ENCODE measurements around the gene P2RX2. TPM values are rescaled to one million over a fixed set of nuclear protein-coding genes. Genes with fewer than 3 reads are reported as not detected.

P2RX2 gene
- total and polyA plus RNA-seq, 2 experiments from 2014 or later: not detected

- H3K36me3 ChIP-seq (replicated peaks; ENCODE audit: insufficient read depth, low read depth): no peaks in the 10 kb centered on the region
Measured at GRCh38 chr12:132570635-132571034, 47.9 kb upstream of the P2RX2 start.

DNA sequence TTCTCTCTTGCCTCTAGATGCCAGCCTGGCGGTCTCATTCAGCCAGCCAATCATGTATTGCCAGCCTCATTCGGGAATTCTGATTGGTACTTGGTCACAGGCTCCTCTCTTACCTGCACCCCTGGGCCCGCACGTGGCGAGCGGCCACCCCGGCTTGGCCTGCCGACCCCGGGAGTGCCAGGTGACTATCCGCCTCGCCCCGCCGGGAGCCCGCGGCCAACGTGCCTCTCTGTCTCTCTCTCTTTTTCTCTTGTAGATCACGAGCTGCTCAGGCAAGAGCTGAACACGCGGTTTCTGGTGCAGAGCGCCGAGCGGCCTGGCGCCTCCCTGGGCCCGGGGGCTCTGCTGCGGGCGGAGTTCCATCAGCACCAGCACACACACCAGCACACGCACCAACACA lies 47.5 kb upstream of the P2RX2 start:
- Histone ChIP-seq H3K9me3 (ENCODE audit: low read depth) (no peaks in the 10 kb centered on the region), H3K27ac (no peak overlapping the region), H3K9me2 (replicated peaks; ENCODE audit: insufficient read depth) (no peaks in the 10 kb centered on the region), H3K79me2 (peaks cover under 1% of the 10 kb centered on the region), H3K4me2 (no peak overlapping the region), H3K36me3 (replicated peaks; ENCODE audit: insufficient read depth, low read depth) (no peaks in the 10 kb centered on the region), H3K27me3 (no peaks in the 10 kb centered on the region), H3K4me1 (ENCODE audit: insufficient read depth) (no peaks in the 10 kb centered on the region), H2AFZ (no peak overlapping the region), H3K4me3 (no peak overlapping the region), H4K20me1 (ENCODE audit: insufficient read depth, poor library complexity, severe bottlenecking) (peaks cover 7% of the 10 kb centered on the region)
- no peak for DNase-seq (ENCODE audit: low spot score)
- WGBS (ENCODE audit: low lambda C conversion rate, missing lambda C conversion rate): 95% methylated on average over 20 of the region's 27 CpGs
- TF ChIP-seq CTCF (IDR thresholded peaks at IDR 0.05; ENCODE audit: poor library complexity) (no peak), EZH2 (IDR thresholded peaks at IDR 0.05; ENCODE audit: borderline replicate concordance) (no peak), EZH2phosphoT487 (IDR thresholded peaks at IDR 0.05; ENCODE audit: low read depth, severe bottlenecking, unreplicated experiment) (no peak)

More at GRCh38 chr12:132570635-132571034, 47.9 kb upstream of the P2RX2 start:
- Histone ChIP-seq H3K4me1 (ENCODE audit: insufficient read depth) (no peaks in the 10 kb centered on the region), H3K9me3 (ENCODE audit: low read depth) (no peaks in the 10 kb centered on the region), H2AFZ (no peak overlapping the region), H3K9me2 (replicated peaks; ENCODE audit: insufficient read depth) (no peaks in the 10 kb centered on the region), H3K4me3 (no peak overlapping the region), H3K27ac (no peak overlapping the region), H4K20me1 (ENCODE audit: insufficient read depth, poor library complexity, severe bottlenecking) (peaks cover 11% of the 10 kb centered on the region), H3K79me2 (peaks cover 4% of the 10 kb centered on the region), H3K4me2 (no peak overlapping the region), H3K27me3 (no peaks in the 10 kb centered on the region)
- TF ChIP-seq CTCF (IDR thresholded peaks at IDR 0.05; ENCODE audit: poor library complexity): no peak
- no peak for TF ChIP-seq EZH2phosphoT487 (IDR thresholded peaks at IDR 0.05; ENCODE audit: low read depth, severe bottlenecking, unreplicated experiment)
- TF ChIP-seq EZH2 (IDR thresholded peaks at IDR 0.05; ENCODE audit: borderline replicate concordance): no peak
- DNase-seq (ENCODE audit: low spot score): no peak
- WGBS (ENCODE audit: low lambda C conversion rate, missing lambda C conversion rate): 98% methylated on average over 23 of the region's 26 CpGs

- TF ChIP-seq EZH2 (IDR thresholded peaks at IDR 0.05; ENCODE audit: borderline replicate concordance) (no peak), EZH2phosphoT487 (IDR thresholded peaks at IDR 0.05; ENCODE audit: low read depth, severe bottlenecking, unreplicated experiment) (no peak), CTCF (IDR thresholded peaks at IDR 0.05; ENCODE audit: poor library complexity) (no peak)
- Histone ChIP-seq H3K4me1 (ENCODE audit: insufficient read depth) (no peaks in the 10 kb centered on the region), H2AFZ (no peak overlapping the region), H3K79me2 (no peaks in the 10 kb centered on the region), H3K4me3 (no peak overlapping the region), H3K27ac (no peak overlapping the region), H3K36me3 (replicated peaks; ENCODE audit: insufficient read depth, low read depth) (no peaks in the 10 kb centered on the region), H4K20me1 (ENCODE audit: insufficient read depth, poor library complexity, severe bottlenecking) (peaks cover 1% of the 10 kb centered on the region), H3K4me2 (no peak overlapping the region), H3K9me2 (replicated peaks; ENCODE audit: insufficient read depth) (no peaks in the 10 kb centered on the region), H3K9me3 (ENCODE audit: low read depth) (no peaks in the 10 kb centered on the region), H3K27me3 (no peaks in the 10 kb centered on the region)
- no peak for DNase-seq (ENCODE audit: low spot score)
- WGBS (ENCODE audit: low lambda C conversion rate, missing lambda C conversion rate): 93% methylated on average over 13 of the region's 20 CpGs
Measured at GRCh38 chr12:132571598-132571997, 47.0 kb upstream of the P2RX2 start.

DNA sequence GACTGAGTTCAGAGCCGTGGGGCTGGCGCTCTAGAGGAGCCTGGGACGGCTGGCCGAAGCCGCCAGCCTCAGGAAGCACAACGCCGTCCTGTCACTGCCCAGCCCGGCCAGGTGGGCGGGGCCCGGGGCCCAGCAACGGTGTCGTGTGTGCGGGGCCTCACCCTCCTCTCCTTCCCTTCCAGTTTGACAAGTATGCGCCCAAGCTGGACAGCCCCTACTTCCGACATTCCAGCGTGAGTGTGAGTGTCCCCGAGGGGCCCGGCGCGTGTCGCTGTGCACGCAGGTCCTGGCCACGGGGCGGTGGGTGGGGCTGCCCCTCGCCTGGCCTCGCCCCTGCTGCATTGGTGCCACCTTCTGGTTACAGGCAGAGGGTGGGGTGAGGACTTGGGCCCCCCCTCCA lies 46.5 kb upstream of the P2RX2 start:
- Histone ChIP-seq H3K4me3 (no peak overlapping the region), H3K36me3 (replicated peaks; ENCODE audit: insufficient read depth, low read depth) (no peaks in the 10 kb centered on the region), H3K9me2 (replicated peaks; ENCODE audit: insufficient read depth) (no peaks in the 10 kb centered on the region), H4K20me1 (ENCODE audit: insufficient read depth, poor library complexity, severe bottlenecking) (no peaks in the 10 kb centered on the region), H2AFZ (no peak overlapping the region), H3K79me2 (no peaks in the 10 kb centered on the region), H3K27me3 (no peaks in the 10 kb centered on the region), H3K4me1 (ENCODE audit: insufficient read depth) (no peaks in the 10 kb centered on the region), H3K27ac (no peak overlapping the region), H3K4me2 (no peak overlapping the region), H3K9me3 (ENCODE audit: low read depth) (no peaks in the 10 kb centered on the region)
- TF ChIP-seq CTCF (IDR thresholded peaks at IDR 0.05; ENCODE audit: poor library complexity) (no peak), EZH2phosphoT487 (IDR thresholded peaks at IDR 0.05; ENCODE audit: low read depth, severe bottlenecking, unreplicated experiment) (no peak), EZH2 (IDR thresholded peaks at IDR 0.05; ENCODE audit: borderline replicate concordance) (no peak)
- 83% methylated on average over 26 of the region's 26 CpGs for WGBS (ENCODE audit: low lambda C conversion rate, missing lambda C conversion rate)
- peak; percentile 41 for DNase-seq (ENCODE audit: low spot score)

Measured in hepatocyte (in vitro differentiated cells).